Measurements from ENCODE around the gene BRSK2.

GRCh38 chr11:1461826-1462697 lies 72.3 kb downstream of the BRSK2 start:
- TF ChIP-seq, protein P1, sequence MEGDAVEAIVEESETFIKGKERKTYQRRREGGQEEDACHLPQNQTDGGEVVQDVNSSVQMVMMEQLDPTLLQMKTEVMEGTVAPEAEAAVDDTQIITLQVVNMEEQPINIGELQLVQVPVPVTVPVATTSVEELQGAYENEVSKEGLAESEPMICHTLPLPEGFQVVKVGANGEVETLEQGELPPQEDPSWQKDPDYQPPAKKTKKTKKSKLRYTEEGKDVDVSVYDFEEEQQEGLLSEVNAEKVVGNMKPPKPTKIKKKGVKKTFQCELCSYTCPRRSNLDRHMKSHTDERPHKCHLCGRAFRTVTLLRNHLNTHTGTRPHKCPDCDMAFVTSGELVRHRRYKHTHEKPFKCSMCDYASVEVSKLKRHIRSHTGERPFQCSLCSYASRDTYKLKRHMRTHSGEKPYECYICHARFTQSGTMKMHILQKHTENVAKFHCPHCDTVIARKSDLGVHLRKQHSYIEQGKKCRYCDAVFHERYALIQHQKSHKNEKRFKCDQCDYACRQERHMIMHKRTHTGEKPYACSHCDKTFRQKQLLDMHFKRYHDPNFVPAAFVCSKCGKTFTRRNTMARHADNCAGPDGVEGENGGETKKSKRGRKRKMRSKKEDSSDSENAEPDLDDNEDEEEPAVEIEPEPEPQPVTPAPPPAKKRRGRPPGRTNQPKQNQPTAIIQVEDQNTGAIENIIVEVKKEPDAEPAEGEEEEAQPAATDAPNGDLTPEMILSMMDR (IDR thresholded peaks at IDR 0.05): no peak
- TF ChIP-seq POLR2A (IDR thresholded peaks at IDR 0.05): no peak

Data from Peyer's patch (tissue), 4 donors.